ENCODE measurements around the gene EFNA2.

DNA sequence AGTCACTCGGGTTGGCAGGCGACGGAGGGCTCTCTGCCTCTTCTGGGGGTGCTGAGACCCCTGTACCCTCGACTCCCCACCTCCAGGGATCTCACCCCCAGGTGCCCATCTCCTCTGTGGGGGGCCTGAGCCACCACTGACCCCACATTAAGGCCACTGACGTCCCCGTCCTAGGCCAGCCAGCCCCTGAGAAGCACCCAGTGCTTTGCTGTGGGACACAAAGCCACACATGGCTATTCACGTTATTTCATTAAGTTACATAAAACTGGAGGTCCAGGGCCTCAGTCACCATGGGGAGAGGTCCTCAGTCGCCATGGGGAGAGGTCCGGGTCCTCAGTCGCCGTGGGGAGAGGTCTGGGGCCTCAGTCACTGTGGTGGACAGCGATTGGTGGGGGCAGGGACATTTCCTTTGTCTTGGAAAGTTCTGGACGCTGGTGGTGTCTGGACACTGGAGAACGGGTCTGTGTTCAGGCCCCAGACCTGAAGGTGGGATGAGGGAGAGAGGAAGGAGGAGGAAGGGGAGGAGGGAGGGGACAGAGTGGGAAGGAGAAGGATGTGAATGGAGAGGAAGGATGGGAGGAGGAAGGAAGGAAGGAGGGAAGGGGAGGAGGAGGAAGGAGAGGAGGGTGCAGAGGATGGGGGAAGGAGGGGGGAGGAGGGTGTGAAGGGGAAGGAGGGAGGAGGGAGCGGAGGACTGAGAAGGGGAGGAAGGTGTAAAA is 3.9 kb upstream of the EFNA2 start:
- TF ChIP-seq, protein P1, sequence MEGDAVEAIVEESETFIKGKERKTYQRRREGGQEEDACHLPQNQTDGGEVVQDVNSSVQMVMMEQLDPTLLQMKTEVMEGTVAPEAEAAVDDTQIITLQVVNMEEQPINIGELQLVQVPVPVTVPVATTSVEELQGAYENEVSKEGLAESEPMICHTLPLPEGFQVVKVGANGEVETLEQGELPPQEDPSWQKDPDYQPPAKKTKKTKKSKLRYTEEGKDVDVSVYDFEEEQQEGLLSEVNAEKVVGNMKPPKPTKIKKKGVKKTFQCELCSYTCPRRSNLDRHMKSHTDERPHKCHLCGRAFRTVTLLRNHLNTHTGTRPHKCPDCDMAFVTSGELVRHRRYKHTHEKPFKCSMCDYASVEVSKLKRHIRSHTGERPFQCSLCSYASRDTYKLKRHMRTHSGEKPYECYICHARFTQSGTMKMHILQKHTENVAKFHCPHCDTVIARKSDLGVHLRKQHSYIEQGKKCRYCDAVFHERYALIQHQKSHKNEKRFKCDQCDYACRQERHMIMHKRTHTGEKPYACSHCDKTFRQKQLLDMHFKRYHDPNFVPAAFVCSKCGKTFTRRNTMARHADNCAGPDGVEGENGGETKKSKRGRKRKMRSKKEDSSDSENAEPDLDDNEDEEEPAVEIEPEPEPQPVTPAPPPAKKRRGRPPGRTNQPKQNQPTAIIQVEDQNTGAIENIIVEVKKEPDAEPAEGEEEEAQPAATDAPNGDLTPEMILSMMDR (IDR thresholded peaks at IDR 0.05; ENCODE audit: low read depth, low read length, poor library complexity, severe bottlenecking): no peak
- TF ChIP-seq EZH2phosphoT487 (IDR thresholded peaks at IDR 0.05; ENCODE audit: borderline replicate concordance, low read length): no peak

Data from DOHH2 (cell line).